Measurements from ENCODE around the gene CNOT10.
"Not testable (repeated sequence)": the region's sequence is repeated elsewhere in the genome, so short reads cannot be mapped to it uniquely, and the experiment has no call there.

Gene CNOT10

GRCh38 chr3:32691847-32692246 lies 6.9 kb downstream of the CNOT10 start:
- no peak for DNase-seq

- no peak for DNase-seq
These were observed 11.5 kb downstream of the CNOT10 start for GRCh38 chr3:32696523-32696922.

- no peak for DNase-seq
These were observed 13.5 kb downstream of the CNOT10 start for GRCh38 chr3:32698506-32698905.

GRCh38 chr3:32699429-32699828 lies 14.4 kb downstream of the CNOT10 start:
- no peak for DNase-seq

GRCh38 chr3:32700244-32700643 lies 15.3 kb downstream of the CNOT10 start:
- no peak for DNase-seq

GRCh38 chr3:32703491-32703972 lies 18.5 kb downstream of the CNOT10 start:
- no peak for DNase-seq

- no peak for DNase-seq
These were observed 20.2 kb downstream of the CNOT10 start for GRCh38 chr3:32705232-32705631.

GRCh38 chr3:32706348-32707025 lies 21.5 kb downstream of the CNOT10 start:
- DNase-seq = no peak

- no peak for DNase-seq
These were observed 22.0 kb downstream of the CNOT10 start for GRCh38 chr3:32707026-32707370.

GRCh38 chr3:32708672-32709283 lies 23.8 kb downstream of the CNOT10 start:
- no peak for DNase-seq

- DNase-seq = no peak
These were observed 24.4 kb downstream of the CNOT10 start for GRCh38 chr3:32709346-32709745.

GRCh38 chr3:32712506-32713055 lies 27.6 kb downstream of the CNOT10 start:
- no peak for DNase-seq

GRCh38 chr3:32713181-32713580 lies 28.2 kb downstream of the CNOT10 start:
- no peak for DNase-seq

- no peak for DNase-seq
These were observed 34.3 kb downstream of the CNOT10 start for GRCh38 chr3:32719335-32719734.

- DNase-seq = no peak
These were observed 34.9 kb downstream of the CNOT10 start for GRCh38 chr3:32719931-32720330.

- no peak for DNase-seq
These were observed 40.7 kb downstream of the CNOT10 start for GRCh38 chr3:32725721-32726120.

- no peak for DNase-seq
These were observed 48.7 kb downstream of the CNOT10 start for GRCh38 chr3:32733631-32734229.

- DNase-seq = no peak
These were observed 49.8 kb downstream of the CNOT10 start for GRCh38 chr3:32734756-32735155.

- DNase-seq = not testable (repeated sequence)
These were observed 58.5 kb downstream of the CNOT10 start for GRCh38 chr3:32743470-32743869.

- DNase-seq = no peak
These were observed 58.9 kb downstream of the CNOT10 start for GRCh38 chr3:32743934-32744333.

GRCh38 chr3:32751377-32751776 lies 66.4 kb downstream of the CNOT10 start:
- DNase-seq = no peak

- DNase-seq = no peak
These were observed 70.8 kb downstream of the CNOT10 start for GRCh38 chr3:32755761-32756160.

- DNase-seq = no peak
These were observed 72.8 kb downstream of the CNOT10 start for GRCh38 chr3:32757618-32758374.

Data from stimulated activated CD4-positive, alpha-beta T cell treated with anti-CD3 and anti-CD28 coated beads, Interleukin-4, amount 100 ng/mL, for 24 hours (primary cell).